HCT116 (cell line): ENCODE results near the gene SCO1.

ENCODE experiments used
- CTCF ChIP-seq, 3 experiments: fragments of 200-600 bp in 1 of 3; sonication (generic) in 1 of 3; IDR thresholded peaks in 2 of 3; conservative IDR thresholded peaks in 1 of 3; 2 replicates each; pipeline ENCODE4 v1.5.1; 2012 to 2017; ENCODE audit warnings: low read depth in 2 of 3, low read length in 2 of 3, antibody characterized with exemption in 1 of 3, borderline replicate concordance in 1 of 3, control low read depth in 1 of 3, mild to moderate bottlenecking in 1 of 3, mixed read lengths in 1 of 3, mixed run types in 1 of 3, moderate library complexity in 1 of 3; ENCODE audit not compliant: insufficient read depth in 1 of 3
- EZH2 ChIP-seq: fragments of 200-600 bp; sonication (generic); IDR thresholded peaks from 2 replicates; pipeline ENCODE4 v1.6.1; 2017; ENCODE audit warnings: antibody characterized with exemption, mixed run types
- EZH2phosphoT487 ChIP-seq: fragments of 200-600 bp; IDR thresholded peaks from 2 replicates; pipeline ENCODE4 v1.6.1; 2018; ENCODE audit warnings: antibody characterized with exemption, borderline replicate concordance
- POLR2AphosphoS5 ChIP-seq: IDR thresholded peaks from 2 replicates; pipeline ENCODE4 v1.6.1; 2011; ENCODE audit warnings: mild to moderate bottlenecking, low read depth, low read length, moderate library complexity
- RAD21 ChIP-seq: IDR thresholded peaks from 2 replicates; pipeline ENCODE4 v1.6.1; 2012; ENCODE audit warnings: low read depth, mild to moderate bottlenecking
- SIN3A ChIP-seq: IDR thresholded peaks from 2 replicates; pipeline ENCODE4 v1.6.1; 2012; ENCODE audit warnings: low read depth

GRCh38 chr17:10726196-10726595 is 28.9 kb upstream of the SCO1 start:
- TF ChIP-seq SIN3A (no peak), CTCF (IDR thresholded peaks at IDR 0.05 in 2 of 3, conservative IDR thresholded peaks at IDR 0.05 in 1 of 3; ENCODE audit: borderline replicate concordance in 1 of 3, insufficient read depth in 1 of 3, low read depth in 2 of 3, low read length in 2 of 3) (no peak), EZH2phosphoT487 (no peak), EZH2 (no peak), RAD21 (no peak), POLR2AphosphoS5 (no peak)
